ENCODE data around the gene SDC4.

DNA sequence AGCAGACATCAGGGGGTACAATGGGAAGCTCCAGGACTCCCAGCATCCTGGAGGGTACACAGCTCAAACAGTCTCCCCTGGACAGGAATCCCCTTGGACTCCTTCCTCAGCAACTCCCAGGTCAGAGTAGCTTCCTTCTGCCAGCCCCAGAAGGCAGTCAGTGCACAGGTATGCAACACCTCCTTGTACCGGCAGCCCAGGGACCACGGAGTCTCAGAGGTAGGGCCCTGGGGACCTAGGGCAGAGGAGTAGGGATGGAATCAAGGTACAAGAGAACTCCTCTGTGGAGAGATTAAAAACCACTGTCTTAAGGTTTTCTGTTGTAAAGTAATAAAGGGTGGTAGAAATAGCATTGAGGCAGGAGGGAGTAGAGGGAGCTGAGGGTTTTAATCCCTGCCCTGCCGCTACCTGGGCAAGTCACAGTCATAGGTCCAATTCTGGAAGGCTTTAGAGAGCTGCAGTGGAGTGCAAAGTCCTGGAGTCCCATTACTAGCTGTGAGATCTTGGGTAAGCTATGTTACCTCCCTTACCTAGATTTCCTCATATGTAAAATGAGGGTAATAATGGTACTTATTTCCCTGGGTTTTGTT is 22.4 kb upstream of the SDC4 start:
- TF ChIP-seq CTCF (conservative IDR thresholded peaks at IDR 0.05 in 1 of 2, IDR thresholded peaks at IDR 0.05 in 1 of 2; ENCODE audit: extremely low read depth in 1 of 2, insufficient read depth in 1 of 2, low read depth in 1 of 2, low read length in 2 of 2) (no peak), EZH2 (IDR thresholded peaks at IDR 0.05; ENCODE audit: borderline replicate concordance, low read length) (no peak)
